GM13977 (cell line): ENCODE measurements around the gene MET.

Source experiments
- DNase-seq: peaks from one replicate; pipeline ENCODE4 v3.0.0; 2012; ENCODE audit warnings: low spot score
- in situ Hi-C: fragments of 300-500 bp; cut with MboI; formaldehyde crosslinking; loops from one replicate; pipeline ENCODE4 v1.12.0; 2022; ENCODE audit warnings: low sequenced_read_pairs, low pct_unique_long_range_greater_than_20kb, mixed read lengths, inconsistent platforms; ENCODE audit not compliant: unreplicated experiment
- TF ChIP-seq, protein P1 (sequence below): IDR thresholded peaks from 2 replicates; pipeline ENCODE4 v1.5.1; 2012; ENCODE audit warnings: mild to moderate bottlenecking, control low read depth; ENCODE audit not compliant: insufficient read depth; ENCODE audit errors: extremely low read depth, missing control alignments

Gene MET

DNA sequence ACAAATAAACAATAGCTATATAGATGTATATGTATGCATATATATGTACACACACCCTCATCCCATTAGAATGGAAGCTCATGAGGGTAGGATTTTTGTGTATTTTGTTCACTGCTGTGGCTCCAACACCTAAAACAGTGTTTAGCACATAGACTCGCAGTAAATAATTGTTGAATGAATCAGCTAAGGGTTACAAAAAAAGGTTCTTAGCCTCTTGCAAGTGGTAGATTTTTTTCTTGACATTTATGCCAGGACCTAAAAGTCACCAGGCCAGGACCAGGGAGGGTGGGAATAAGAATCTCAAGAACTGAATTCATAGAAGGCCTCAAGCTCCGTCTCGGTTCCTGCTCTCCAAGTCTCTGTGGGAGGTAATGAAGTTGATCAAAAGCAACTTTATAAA, 107.9 kb downstream of the MET start:
- no peak for DNase-seq
- TF ChIP-seq, protein P1, sequence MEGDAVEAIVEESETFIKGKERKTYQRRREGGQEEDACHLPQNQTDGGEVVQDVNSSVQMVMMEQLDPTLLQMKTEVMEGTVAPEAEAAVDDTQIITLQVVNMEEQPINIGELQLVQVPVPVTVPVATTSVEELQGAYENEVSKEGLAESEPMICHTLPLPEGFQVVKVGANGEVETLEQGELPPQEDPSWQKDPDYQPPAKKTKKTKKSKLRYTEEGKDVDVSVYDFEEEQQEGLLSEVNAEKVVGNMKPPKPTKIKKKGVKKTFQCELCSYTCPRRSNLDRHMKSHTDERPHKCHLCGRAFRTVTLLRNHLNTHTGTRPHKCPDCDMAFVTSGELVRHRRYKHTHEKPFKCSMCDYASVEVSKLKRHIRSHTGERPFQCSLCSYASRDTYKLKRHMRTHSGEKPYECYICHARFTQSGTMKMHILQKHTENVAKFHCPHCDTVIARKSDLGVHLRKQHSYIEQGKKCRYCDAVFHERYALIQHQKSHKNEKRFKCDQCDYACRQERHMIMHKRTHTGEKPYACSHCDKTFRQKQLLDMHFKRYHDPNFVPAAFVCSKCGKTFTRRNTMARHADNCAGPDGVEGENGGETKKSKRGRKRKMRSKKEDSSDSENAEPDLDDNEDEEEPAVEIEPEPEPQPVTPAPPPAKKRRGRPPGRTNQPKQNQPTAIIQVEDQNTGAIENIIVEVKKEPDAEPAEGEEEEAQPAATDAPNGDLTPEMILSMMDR, result no peak
- in situ Hi-C loops, result no loop called here

DNA sequence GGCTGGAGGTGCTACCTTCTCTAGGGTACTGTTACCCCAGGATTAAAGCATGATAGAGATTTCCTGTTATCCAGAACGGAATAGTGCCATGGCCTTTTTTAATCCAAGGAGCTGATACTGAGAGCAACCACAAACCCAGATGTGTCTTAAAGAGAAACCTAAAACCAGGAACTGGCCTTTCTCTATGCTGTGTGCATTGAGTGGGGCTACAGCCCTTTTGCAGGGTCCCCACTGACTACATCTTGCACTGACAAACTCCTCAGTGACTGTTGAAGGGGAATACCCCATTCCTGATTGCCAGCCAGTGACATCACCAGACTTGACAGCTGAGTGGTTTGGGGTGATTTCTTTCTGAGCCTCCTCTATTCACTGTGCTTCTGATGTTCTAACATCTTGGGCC, 108.5 kb downstream of the MET start:
- TF ChIP-seq, protein P1, result no peak
- DNase-seq, result no peak
- in situ Hi-C loops, result no loop called here

DNA sequence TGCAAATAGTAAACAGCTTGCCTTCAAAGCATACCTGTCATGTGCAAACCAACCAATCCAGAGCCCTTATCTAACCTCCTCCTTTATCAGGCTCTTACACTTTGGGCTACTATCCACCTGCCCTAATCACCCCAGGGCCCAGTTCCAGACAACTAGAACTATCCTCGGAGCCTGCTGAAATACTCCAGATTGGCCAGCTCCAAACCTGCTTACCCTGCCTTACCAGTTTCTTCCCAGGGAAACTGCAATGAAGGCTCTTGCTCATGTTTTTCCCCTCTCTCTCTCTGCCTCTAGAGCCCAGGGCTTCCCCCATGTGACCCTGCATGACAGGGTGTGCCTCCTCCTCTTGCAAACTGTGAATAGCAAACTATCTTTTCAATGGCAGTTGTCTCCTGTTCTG, 109.0 kb downstream of the MET start:
- in situ Hi-C loops, result no loop called here
- DNase-seq, result no peak
- TF ChIP-seq, protein P1, result no peak

DNA sequence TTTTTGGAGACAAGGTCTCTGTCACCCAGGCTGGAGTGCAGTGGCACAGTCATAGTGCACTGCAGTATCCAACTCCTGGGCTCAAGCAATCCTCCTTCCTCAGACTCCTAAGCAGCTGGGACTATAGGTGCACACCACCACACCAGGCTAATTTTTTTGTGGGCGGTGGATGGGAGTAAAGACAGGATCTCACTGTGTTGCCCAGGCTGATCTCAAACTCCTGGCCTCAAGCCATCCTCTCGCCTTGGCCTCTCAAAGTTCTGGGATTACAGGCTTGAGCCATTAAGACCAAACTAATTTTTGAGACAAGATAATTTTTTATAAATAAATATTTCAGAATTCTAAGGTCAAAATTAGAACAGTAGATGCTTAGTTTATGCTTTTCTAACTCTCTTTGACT, 109.6 kb downstream of the MET start:
- in situ Hi-C loops, result no loop called here

DNA sequence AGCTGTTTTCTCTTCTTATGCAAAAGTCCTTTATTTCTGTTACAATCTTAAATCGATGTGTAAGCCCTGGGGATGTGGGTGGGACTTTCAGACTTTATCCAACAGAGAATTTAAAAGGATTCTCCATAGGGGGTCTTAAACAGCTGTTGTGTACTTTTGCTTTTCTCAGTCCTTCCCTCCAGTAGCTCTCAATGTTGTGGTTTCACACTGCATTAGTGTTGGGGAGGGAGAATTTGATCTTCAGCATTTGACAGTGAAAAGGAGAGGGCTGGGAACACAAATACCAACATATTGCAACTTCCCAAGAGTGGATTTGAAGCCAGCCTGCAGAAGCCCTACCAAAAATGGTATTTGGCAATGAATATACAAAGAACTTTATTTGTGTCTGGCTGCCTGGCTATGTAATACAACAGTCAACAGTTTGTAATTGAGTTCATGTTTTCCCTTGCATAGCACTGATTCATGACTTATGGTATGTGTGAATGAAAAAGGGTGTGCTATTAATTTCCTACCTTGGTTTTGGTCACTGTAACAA, 110.2 kb downstream of the MET start:
- TF ChIP-seq, protein P1, result no peak
- DNase-seq, result no peak
- in situ Hi-C loops, result no loop called here

More for the DNA sequence above, 109.6 kb downstream of the MET start:
- no peak for DNase-seq
- TF ChIP-seq, protein P1, result no peak

DNA sequence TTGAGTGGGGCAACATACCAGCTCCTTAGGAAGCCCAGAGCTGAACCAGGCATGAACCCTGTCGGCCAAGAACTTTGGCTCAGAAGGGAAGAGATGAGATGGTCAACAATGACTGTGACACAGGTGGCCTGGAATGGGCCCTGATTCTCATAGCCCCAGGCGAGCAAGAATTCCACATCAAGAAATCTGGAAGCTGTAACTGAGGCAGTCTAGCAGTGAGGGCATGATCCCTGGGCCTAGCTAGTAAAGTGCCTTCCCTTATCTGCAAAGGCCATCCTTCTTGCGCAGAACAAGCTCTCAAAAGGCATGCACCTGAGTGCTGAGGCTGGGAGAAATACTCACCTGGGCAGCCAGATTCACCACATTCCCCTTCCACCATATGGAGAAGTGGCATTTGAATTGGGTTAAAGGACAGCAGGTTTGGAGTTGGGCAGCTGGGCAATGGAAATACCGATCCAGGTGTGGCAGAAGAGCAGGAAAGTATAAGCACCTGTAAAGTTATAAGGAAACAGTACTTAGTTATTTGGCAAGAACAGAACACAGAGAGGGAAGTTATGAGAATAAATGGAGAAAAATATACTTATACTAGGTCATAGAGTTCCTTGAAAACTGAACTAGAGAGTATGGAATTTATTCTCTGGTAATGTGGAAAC, 111.8 kb downstream of the MET start:
- TF ChIP-seq, protein P1, result no peak
- in situ Hi-C loops, result no loop called here
- DNase-seq, result no peak
